Right kidney (tissue), 1 donor: ENCODE data around the gene SLC7A10.

Experiments used
- DNase-seq: peaks from one replicate; pipeline ENCODE4 v3.0.0-alpha.2; 2016

The SLC7A10 gene

DNA sequence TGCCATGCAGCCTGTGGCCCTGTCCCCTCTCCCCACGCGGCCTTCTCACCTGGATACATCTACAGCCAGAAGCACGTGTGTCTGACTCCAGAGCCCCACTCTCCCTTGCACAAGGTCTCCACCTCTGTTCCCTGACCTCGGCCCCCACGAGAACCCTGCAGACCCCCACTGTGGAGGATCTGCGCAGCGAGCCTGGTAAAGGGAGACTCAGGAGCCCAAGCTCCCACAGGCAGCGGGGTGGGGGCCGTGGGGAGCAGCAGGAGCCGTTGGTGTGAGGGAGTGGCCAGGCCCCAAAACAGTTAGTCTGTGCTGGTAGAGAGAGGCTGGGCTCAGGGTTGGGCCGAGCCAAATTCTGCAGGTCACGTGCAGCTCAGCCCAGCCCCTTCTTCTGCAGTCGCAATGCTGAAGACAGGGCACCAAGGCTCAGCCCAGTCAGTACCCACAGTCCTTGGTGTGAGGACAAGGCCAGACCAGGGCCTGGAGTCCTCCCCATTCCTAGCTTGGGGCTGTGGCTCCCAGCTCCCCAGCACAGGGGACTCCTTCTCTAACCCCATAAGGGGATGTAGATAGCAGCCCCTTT is 28.7 kb upstream of the SLC7A10 start:
- DNase-seq = no peak

DNA sequence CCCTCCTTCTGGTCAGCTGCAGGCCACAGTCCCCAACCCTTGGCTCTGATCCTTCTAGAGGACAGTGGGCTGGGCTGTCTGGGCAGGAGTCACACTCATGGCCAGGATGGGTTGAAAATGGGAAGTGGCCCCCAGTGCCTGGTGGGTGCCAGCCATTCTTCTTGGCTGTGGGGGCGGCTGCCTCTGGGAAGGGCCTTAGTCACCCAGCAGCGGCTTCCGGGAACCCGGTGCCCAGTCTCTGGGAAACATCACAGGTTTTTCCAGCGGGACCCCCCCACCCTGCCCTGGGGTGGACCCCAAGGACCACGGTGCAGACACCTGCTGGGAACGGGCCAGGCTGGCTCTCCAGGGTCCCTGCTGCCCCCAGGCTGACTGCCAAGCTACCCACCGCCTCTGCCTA is 27.3 kb upstream of the SLC7A10 start:
- no peak for DNase-seq

DNA sequence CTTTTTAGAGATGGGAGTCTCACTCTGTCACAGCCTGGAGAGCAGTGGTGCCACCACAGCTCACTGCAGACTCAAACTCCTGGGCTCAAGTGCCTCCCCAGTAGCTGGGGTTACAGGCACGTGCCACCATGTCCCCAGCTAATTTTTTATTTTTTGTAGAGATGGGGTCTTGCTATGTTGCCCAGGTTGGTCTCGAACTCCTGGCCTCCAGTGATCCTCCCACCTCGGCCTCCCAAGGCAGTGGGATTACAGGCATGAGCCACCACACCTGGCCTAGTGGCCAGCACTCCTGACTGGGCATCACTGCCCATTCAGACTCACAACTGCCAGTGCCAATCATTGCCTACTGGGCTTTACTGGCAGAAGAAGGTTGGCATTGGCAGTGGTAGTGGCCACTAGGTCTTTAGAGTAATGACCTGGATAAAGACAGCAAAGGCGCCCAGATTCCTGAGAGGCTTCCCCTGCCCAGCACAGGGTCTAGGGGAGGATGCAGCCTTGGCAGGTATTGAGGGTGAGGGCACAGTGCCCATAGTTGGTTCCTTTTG is 26.8 kb upstream of the SLC7A10 start:
- no peak for DNase-seq

DNA sequence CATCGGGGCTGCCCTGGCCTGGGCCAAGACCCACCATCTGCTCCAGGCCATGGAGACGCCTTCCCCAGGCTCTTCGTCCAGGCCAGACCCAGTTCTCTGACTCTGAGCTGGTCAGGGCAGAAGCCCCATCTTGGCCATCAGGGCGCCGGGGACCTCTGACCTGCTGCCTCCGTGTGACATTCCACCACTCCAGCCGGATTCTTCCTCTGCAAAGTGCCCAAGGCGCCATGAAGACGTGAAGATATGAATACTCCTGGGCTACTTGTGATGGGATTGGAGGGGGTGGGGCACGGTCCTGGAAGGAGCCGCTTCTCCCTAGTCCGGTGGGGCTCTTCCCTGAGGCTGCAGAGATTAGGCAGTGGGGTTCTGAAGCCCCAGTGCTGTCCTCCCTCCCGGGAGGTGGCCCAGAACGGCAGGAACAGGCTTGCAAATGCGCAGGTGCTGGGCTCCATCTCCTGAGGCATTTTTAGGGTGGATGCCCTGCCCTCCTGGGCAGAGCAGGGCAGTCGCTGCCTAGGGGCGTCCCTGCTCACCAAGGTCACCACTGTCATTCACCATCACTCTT is 26.0 kb upstream of the SLC7A10 start:
- no peak for DNase-seq

DNA sequence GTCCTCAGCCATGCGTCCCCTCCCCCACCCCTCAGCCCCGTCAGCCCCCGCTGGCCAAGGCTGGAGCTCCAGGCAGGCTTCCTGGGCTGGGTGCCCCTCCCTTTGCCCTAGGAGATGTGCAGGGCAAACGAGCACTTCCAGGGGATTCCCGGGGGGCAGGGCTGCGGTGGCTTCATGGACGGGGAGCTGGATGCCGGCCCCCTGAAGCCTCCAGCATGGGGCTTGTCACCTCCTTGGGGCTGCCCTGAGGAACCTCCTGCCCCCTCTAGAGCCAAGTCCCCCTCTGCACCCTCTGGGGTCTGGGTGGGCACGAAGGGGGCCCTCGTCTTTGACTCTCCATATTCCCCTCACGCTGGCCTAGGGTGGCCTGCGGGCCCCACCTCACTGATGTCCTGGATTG is 25.4 kb upstream of the SLC7A10 start:
- DNase-seq = no peak

DNA sequence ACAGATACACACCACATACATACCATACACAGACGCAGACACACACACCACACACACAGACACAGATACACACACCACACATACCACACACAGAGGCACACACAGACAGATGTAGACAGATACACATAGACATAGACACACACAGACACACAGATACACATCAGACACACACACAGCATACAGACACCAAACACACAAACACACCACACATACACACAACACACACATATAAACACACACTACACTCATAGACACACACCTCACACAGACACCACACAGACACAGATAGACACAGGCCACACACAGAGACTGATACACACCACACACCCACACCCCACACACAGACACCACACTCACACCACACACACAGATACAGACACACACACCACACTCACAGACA is 24.9 kb upstream of the SLC7A10 start:
- DNase-seq = no peak

DNA sequence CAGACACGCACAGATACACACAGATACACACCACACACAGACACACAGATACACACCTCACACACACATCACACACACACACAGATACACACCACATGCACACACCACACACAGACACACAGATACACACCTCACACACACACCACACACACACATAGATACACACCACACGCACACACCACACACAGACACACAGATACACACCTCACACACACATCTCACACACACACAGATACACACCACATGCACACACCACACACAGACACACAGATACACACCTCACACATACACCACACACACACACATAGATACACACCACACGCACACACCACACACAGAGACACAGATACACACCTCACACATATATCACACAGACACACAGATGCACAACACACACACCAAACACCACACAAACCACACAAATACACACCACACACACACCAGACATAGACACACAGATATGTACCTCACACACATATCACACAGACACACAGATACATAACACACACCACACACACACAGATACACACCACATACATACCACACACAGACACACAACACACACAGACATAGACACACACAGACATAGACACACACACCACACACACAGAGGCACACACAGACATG is 24.2 kb upstream of the SLC7A10 start:
- DNase-seq = no peak

DNA sequence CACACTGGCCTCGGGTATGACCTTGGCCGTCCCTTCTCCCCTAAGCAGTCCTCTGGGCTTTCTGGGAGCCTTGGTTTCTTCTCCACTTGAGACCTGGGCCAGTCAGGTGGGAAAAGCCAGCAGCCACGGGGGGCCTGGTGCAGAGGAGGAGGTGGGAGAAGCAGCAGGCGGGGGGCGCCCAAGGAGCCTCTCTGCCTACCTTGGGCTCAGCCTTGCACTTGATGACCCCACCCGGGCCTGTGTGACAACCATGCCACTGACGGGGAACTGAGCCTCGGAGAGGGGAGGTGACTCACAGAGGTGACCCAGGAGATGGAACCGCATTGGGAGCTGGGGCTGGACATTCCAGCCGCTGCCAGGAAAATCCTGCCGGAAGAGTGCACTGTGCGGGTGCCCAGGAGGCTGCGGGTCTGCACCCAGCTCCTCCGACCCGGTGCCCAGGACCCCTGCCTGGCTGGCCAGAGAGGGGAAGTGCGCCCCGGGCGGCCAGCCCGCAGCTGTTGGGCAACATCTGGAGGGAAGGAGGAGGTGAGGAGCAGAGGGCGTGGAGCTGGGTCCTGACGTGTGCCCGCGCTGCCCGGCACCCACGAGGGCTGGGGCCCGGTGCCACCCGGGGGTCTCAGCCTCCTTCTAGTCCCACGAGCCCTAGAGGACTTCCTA is 23.4 kb upstream of the SLC7A10 start:
- DNase-seq = no peak

DNA sequence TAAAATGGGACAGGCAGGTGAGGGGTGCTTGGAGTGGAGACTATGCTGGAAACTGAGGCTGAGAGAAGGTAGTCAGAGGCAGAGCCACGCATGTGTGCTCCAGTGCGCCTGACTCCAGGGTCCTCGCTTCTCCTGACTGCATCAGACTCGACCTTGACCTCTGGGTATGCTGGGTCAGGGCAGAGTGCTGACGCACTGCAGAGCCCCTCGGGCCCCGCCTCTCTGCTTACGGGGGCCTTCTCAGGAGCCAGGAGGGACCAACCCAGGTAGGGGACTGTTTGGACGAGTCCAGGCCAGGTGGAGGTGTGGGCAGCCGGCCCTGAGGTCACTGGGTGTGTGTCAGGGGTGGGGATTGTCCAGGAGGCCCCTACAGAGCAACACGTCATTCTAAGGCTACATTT is 22.9 kb upstream of the SLC7A10 start:
- DNase-seq = no peak

DNA sequence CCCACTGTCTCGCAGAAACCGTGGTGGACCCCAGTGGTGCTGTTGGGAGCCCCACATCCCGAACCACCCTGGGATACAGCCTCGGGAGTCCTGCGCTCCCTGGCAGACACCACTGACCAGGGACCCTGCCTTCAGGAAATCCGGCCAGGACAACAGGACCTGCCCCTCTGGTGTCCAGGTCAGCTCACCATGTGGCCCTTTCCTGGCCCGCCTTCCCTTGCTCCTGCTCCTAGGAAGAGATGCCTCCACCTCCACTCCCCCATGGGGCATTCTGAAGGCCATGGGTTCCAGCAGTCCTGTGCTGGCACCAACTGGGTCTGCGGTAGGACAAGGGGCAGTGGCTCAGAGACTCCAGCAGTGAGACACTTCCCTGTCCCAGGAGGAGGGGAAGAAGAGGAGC is 22.5 kb upstream of the SLC7A10 start:
- DNase-seq = no peak

DNA sequence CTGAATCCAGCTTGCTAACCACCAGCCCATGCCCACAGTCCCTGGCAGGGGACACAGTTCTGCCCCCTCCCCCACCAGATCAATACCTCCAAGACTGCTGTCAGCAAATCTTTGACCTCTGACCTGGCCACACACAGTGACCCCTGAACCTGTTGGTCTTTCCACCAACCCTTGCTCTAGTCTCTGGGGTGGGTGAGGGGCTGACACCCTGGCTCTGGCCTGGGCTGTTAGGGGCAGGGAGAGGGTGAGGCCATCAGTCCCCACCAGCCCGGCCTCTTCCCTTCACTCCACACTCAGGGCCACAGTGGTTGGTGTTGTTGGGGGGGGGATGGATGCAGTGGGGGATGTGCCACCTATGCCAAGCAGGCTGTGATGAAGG is 21.8 kb upstream of the SLC7A10 start:
- no peak for DNase-seq

DNA sequence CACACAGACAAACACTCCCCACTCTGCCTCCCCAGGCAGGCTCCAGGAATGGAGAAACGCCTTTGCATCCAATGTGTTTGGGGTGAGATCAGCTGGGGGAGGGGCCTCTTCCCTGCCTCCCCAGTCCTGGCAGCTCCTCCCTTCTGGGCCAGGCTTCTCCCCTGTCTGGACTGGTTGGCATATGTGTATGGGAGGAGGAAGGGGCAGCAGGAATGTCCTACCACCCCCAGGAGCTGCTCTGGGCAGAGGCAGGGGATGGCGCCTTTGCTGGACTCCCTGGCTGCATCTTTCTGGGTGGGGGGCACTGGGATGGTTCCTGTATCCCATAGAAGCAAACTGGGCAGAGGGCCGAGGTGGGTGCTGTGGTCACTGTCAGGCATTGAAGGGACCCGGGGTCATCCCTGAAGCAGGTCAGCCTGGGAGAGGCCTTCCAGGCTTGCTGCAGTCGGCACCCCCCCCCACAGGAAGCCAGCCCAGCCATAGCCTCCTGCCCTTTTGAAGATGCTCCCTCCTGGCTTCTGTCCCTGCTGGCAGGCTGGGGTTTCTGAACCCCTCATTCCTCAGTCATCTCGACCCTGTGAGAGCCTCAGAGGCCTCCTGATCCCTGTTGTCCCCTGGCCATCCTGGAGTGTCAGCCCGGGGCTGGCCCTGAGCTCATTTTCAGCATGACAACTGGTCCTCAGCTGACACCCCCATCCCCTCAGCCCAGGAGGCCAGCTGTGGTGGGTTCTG is 21.2 kb upstream of the SLC7A10 start:
- DNase-seq = no peak

DNA sequence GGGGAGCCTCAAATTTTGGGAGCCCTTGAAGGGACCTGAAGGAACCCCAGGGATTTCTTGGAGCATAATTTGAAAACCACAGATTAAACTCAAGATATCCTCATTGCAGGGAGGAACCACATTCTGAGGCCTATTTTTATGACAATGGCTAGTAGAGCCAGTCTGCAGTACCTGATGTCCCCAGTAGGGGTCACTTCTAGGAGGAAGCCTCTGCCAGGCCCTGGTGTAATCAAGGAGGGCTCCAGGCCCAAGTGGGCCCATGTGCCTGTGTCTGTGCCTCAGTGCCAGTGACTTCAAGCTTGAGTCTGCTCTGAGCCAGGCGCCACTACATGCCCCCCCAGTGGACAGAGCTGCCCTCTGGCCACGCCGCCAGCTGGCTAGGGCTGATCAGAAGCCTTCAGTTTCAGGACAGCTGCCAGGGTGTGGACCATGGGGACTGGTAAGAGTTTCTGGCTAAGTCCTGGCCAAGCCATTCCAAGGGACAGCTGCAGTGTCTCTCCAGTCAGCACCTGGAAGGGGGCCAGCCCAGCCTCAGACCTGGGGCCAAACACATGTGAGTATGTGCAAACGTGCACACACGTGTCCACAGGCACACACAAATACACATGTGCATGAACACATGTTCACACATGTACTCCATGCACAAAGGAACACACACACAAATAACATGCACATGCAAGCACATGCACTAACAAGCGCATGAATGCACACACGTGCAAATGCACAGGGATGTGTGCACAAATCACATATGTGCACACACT is 20.5 kb upstream of the SLC7A10 start:
- no peak for DNase-seq

DNA sequence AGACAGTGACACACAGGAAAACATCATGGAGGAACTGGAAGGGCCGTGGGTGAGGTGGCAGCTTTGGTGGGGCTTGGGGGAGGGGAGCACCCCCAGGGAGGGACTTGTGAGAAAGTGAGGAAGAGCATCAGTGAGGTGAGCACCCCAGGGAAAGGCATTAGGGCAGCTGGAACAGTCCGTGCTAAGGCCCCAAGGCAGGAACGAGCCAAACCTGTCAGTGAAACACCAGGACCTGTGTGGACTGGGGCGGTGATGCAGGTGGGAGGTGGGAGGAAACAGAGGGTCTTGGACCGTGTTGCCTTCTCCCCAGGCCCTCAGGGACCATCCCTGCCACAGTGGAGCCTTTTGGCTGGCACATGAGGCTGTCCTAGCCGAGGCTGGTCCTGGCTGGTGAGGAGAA is 17.3 kb upstream of the SLC7A10 start:
- DNase-seq = no peak

DNA sequence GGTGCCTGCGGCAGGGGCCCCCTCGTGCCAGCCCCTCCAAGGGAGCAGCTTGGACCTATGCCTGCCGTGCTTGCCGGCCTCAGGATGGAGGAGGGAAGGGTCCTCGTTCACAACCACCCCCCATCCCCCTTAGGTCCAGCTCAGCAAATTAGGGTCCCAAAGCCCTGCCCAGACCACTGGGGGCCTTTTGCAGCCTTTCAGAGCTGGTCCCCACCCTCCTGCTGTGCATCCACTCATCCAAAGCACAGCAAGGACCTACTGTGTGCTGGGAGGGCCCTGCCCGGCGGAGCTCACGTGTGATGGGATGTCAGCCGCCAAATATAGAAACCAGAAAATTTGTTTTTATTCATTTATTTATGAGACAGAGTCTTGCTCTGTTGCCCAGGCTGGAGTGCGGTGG is 16.5 kb upstream of the SLC7A10 start:
- no peak for DNase-seq

DNA sequence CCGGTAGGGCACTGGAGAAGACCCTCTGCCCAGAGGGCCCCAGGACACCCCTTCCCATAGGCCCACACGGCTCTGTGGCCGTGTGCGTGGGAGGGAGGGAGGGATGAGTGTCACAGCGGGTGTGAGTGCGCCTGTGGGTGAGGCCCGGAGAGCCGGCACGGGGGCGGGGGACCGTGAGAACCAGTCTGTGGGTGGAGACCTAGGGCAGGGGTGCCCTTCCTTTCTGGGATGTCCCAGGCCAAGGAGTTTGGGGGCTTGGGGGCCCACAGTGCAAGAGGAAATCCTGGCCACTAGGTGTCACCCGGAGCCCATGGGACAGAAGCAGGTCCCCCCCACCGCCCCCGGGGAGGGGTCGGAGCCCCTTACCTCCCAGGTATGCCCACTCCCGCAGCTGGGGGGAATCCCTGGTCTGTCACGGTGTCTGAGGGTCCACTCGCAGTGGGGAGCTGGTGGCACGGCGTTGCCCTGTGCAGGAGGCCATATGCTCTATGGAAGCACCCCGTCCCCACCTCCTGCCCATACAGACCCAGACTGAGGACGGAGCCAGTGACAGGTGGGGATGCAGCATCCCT is 16.0 kb upstream of the SLC7A10 start:
- DNase-seq = peak; percentile 50

DNA sequence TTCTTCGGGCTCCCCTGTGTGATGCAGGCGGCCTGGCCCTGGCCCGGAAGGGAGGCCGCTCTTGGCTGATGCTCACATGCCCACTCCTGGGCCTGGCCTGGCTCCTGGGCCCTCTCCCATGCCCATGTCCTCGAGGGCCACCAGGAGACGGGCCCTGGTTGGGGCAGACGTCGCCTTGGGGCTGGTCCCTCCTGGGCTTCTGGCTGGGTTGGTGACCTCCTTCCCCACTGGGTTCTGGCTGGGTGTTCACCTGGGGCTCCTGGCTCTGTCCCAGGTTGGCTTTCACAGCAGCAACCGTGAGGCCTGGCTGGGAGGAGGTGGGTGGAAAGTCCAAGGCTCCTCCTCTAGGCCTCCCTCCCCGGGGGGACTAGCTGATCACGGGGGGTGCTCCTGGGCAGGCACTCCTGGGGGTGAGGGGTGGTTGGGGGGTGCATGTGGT is 15.5 kb upstream of the SLC7A10 start:
- no peak for DNase-seq

DNA sequence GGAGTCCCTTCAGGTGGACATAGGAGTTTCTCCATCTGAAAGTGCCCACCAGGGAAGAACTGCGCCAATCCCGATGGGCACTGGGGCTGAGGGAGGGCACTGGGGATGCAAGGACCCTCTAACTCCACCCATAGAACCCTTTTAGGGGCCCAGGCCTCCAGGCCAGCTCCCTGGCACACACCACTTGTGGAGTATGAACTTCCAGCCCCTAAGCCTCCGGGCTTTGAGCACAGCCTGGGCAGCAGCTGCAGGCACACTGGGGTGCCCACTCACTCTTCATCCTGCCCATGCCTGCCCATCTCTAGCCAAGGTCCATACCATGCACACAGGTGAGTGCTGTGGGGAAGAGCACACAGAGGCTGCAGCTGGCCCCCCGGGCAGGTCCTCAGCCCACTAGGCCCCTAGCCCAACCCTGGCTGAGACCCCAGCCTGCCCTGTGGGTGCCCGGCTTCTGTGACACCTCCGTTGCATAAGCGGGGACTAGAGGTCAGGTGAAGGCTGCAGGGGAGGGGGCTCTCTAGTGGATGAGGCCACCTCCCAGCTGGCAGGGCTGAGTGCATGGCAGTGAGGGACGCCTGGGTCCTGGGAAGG is 14.6 kb upstream of the SLC7A10 start:
- no peak for DNase-seq

DNA sequence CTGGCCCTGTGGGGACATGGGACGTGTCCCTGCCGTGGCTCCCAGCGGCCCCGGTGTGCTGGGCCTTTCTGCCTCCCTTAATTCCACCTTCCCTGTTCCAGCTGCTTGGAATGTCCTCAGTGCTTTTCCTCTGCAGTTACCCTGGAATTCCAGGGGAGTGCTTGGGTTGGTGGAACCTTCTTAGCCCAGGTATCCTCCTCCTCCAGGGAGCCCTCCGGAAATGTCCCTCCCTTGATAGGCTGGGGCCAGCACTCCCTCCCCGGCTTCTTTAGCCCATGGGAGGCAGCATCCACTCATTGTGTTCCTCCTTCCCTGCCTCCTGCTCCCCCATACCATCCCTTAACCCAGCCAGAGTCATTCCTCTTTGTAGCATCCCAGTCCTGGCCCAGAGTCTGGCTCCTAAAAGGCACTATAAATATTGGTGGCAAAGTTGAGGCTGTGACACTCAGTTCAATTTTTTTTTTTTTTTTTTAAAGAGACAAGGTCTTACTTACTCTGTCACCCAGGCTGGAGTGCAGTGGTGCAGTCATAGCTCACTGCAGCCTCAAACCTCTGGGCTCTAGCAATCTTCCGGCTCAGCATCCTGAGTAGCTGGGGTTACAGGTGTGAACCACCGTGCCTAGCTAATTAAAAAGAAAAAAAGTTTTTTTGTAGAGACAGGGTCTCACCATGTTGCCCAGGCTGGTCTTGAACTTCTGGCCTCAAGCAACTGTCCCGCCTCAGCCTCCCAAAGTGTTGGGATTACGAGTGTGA is 13.7 kb upstream of the SLC7A10 start:
- no peak for DNase-seq

DNA sequence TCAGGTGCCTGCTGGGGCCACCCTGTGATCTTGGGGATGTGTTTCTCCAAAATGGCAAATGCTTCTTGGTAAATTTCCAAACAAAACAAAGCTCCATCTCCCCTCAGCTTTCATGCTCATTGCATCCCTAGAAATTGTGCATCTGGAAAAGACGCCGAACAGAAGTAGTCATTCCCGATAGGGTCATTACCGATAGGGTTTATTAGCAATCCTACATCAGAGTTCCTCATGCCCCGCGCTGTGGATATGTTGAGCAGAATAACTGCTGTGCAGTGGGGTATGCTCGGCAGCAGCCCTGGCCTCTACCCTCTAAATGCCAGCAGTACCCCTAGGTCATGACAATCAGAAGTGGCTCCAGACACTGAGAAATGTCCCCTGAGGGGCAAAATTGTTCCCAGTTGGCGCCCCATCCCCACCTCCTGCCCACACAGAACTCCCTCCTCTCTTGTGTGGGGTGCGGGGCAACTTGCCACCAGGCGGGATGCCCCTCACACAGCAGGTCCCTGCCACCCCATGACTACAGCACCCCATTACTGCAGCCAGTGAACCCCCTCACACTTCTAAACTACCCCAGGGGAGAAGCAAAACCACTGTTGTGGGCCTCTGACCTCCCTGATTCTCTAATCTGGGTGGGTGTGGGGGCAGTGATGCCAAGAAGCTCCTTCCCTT is 13.0 kb upstream of the SLC7A10 start:
- DNase-seq = no peak
